K562 (cell line): ENCODE measurements around the gene AJM1. TPM values are rescaled to one million over a fixed set of nuclear protein-coding genes. Genes with fewer than 3 reads are reported as not detected.

Experiments
- EHMT2 ChIP-seq: fragments of 450-650 bp; IDR thresholded peaks from 2 replicates; pipeline ENCODE4 v1.6.1; 2018; ENCODE audit warnings: antibody characterized with exemption
- HIVEP1 ChIP-seq: fragments of 250-450 bp; sonication (Bioruptor Pico); IDR thresholded peaks from 2 replicates; pipeline ENCODE4 v1.4.0; 2020; ENCODE audit warnings: mild to moderate bottlenecking
- HMGN3 ChIP-seq: IDR thresholded peaks from 2 replicates; pipeline ENCODE4 v1.6.1; 2011; ENCODE audit warnings: borderline replicate concordance, low read depth, mild to moderate bottlenecking, mixed read lengths, low read length; ENCODE audit not compliant: insufficient read length; ENCODE audit errors: extremely low read depth
- MAFK ChIP-seq: IDR thresholded peaks from 2 replicates; pipeline ENCODE4 v1.6.1; 2011; ENCODE audit warnings: low read length, improper control_type of control experiment
- PCBP1 ChIP-seq: fragments of 200-400 bp; formaldehyde crosslinking; IDR thresholded peaks from 2 replicates; pipeline ENCODE4 v1.6.1; 2018; ENCODE audit warnings: mild to moderate bottlenecking, low read depth, low read length; ENCODE audit not compliant: poor library complexity, severe bottlenecking
- PML ChIP-seq: IDR thresholded peaks from 2 replicates; pipeline ENCODE4 v1.6.1; 2012; ENCODE audit warnings: low read length, inconsistent platforms
- REST ChIP-seq, 2 experiments: fragments of 450-650 bp; formaldehyde crosslinking in 1 of 2; IDR thresholded peaks; 2 replicates each; pipeline versions ENCODE4 v1.4.0 to v1.6.1; 2014 to 2020; ENCODE audit warnings: mild to moderate bottlenecking in 2 of 2, borderline replicate concordance in 1 of 2, low read depth in 1 of 2
- SIN3A ChIP-seq, 2 experiments: fragments of 150-350 bp in 1 of 2; IDR thresholded peaks; 2 replicates each; pipeline ENCODE4 v1.6.1; 2011 to 2016; ENCODE audit warnings: borderline replicate concordance in 2 of 2, low read depth in 2 of 2, low read length in 2 of 2, mild to moderate bottlenecking in 2 of 2, moderate library complexity in 2 of 2; ENCODE audit not compliant: control insufficient read depth in 1 of 2
- ZNF318 ChIP-seq, 2 experiments: fragments of 450-650 bp; IDR thresholded peaks; 2 replicates each; pipeline ENCODE4 v1.6.1; 2016; ENCODE audit warnings: mild to moderate bottlenecking in 2 of 2, borderline replicate concordance in 1 of 2, low read depth in 1 of 2, moderate library complexity in 1 of 2
- polyA plus RNA-seq, 8 experiments: library from polyadenylated mRNA; depleted of rRNA in 4 of 8; stranded (reverse) in 5 of 8; unstranded in 3 of 8; fragments of >200 nt; fragmentation: Nextera tagmentation in 2 of 8; fragmentation: Illumina TruSeq in 1 of 8; extraction: Ambion mirVana in 2 of 8; extraction: Trizol in 1 of 8; gene quantifications; 2 replicates each; pipeline versions ENCODE4 v1.2.1 to v1.2.3, GENCODE V29; 2011 to 2014; ENCODE audit warnings: inconsistent platforms in 1 of 8, missing spikeins in 1 of 8
- total RNA-seq, 7 experiments: library from RNA; depleted of rRNA in 6 of 7; stranded (reverse); fragments of >200 nt in 6 of 7; fragmentation: Illumina TruSeq in 2 of 7; extraction: Trizol in 2 of 7; gene quantifications; 2 replicates each; pipeline versions ENCODE4 v1.2.1 to v1.2.3, GENCODE V29; 2011 to 2021; ENCODE audit warnings: low replicate concordance in 1 of 7

Gene AJM1
- total and polyA plus RNA-seq, 9 of the 15 experiments (the other 6 are each of a cell fraction or from before 2014, with no cell fraction given): 0.01 to 3.7 (median 0.65) TPM; not detected in 1

GRCh38 chr9:136799854-136800657, 42.2 kb upstream of the AJM1 start (continued):
- TF ChIP-seq ZNF318 (IDR thresholded peaks at IDR 0.05; ENCODE audit: borderline replicate concordance in 1 of 2, low read depth in 1 of 2): no peak
- no peak for TF ChIP-seq REST (IDR thresholded peaks at IDR 0.05; ENCODE audit: borderline replicate concordance)
- TF ChIP-seq REST (CRISPR knock-in tag; IDR thresholded peaks at IDR 0.05; ENCODE audit: low read depth): 0 out of 2 replicates have a peak, but pooled peaks have one; percentile 19
- TF ChIP-seq HIVEP1 (CRISPR knock-in tag): no peak
- no peak for TF ChIP-seq MAFK
- peak; percentile 77 for TF ChIP-seq HMGN3
- TF ChIP-seq PCBP1: peak; percentile 24
- no peak for TF ChIP-seq EHMT2
- no peak for TF ChIP-seq SIN3A (IDR thresholded peaks at IDR 0.05; ENCODE audit: borderline replicate concordance in 2 of 2, control insufficient read depth in 1 of 2, low read depth in 2 of 2, low read length in 2 of 2)
- no peak for TF ChIP-seq PML
